Spleen (tissue), 7 donors: Measurements from ENCODE around the gene RERG.

Source experiments
- CTCF ChIP-seq, 11 experiments: fragments of 200-600 bp in 7 of 11; fragments of 450-650 bp in 4 of 11; sonication (generic) in 4 of 11; IDR thresholded peaks in 8 of 11; conservative IDR thresholded peaks in 3 of 11; 1 replicate in 7 of 11; 2 replicates in 4 of 11; pipeline versions ENCODE4 v1.4.0 to v1.8.0; 2016 to 2021; ENCODE audit warnings: antibody characterized with exemption in 11 of 11, inconsistent platforms in 4 of 11, mild to moderate bottlenecking in 1 of 11
- POLR2A ChIP-seq, 3 donors: fragments of 450-650 bp; IDR thresholded peaks; one replicate each; pipeline ENCODE4 v1.5.1; 2017; ENCODE audit warnings: antibody characterized with exemption in 3 of 3, mild to moderate bottlenecking in 1 of 3
- donor health status: DM: no; HTN: no; CAD: no; lungs with moderate emphysema.
- donor health status: DM: no; HTN: no; CAD: no.
- donor health status: DM: no; HTN: no; CAD: no.

GRCh38 chr12:15234508-15234907 is 13.3 kb upstream of the RERG start:
- TF ChIP-seq POLR2A (IDR thresholded peaks at IDR 0.05) (no peak), CTCF (IDR thresholded peaks at IDR 0.05 in 8 of 11, conservative IDR thresholded peaks at IDR 0.05 in 3 of 11) (no peak)
